HepG2 (cell line): Measurements from ENCODE around the gene SELENOH. TPM values are rescaled to one million over a fixed set of nuclear protein-coding genes. Genes with fewer than 3 reads are reported as not detected.

Source experiments
- CC2D1A ChIP-seq: sonication (generic); formaldehyde crosslinking; IDR thresholded peaks from 2 replicates; pipeline ENCODE4 v1.8.1; 2023; ENCODE audit warnings: mild to moderate bottlenecking, missing genetic modification reagents
- FOXA3 ChIP-seq: IDR thresholded peaks from 2 replicates; pipeline ENCODE4 v1.6.1; 2016; ENCODE audit warnings: missing genetic modification reagents, missing compliant biosample characterization
- FOXJ3 ChIP-seq: sonication (generic); formaldehyde crosslinking; IDR thresholded peaks from 2 replicates; pipeline ENCODE4 v1.4.0; 2020; ENCODE audit warnings: missing genetic modification reagents, mild to moderate bottlenecking, borderline replicate concordance
- HCFC1 ChIP-seq: fragments of 150-350 bp; IDR thresholded peaks from 2 replicates; pipeline ENCODE4 v1.6.1; 2014; ENCODE audit warnings: low read depth, low read length
- HNRNPL ChIP-seq: fragments of 200-400 bp; formaldehyde crosslinking; IDR thresholded peaks from 2 replicates; pipeline ENCODE4 v1.6.1; 2017; ENCODE audit warnings: mild to moderate bottlenecking, low read depth, low read length
- MZF1 ChIP-seq: sonication (generic); formaldehyde crosslinking; IDR thresholded peaks from 2 replicates; pipeline ENCODE4 v1.8.1; 2023; ENCODE audit warnings: mild to moderate bottlenecking, missing genetic modification reagents, borderline replicate concordance
- NCOA2 ChIP-seq: sonication (generic); formaldehyde crosslinking; IDR thresholded peaks from 2 replicates; pipeline ENCODE4 v1.8.0; 2022; ENCODE audit warnings: inconsistent platforms
- NPAS2 ChIP-seq: sonication (generic); formaldehyde crosslinking; IDR thresholded peaks from 2 replicates; pipeline ENCODE4 v1.8.0; 2022; ENCODE audit warnings: mild to moderate bottlenecking, missing genetic modification reagents, borderline replicate concordance
- NR2F1 ChIP-seq, 2 experiments: fragments of 450-650 bp in 1 of 2; formaldehyde crosslinking in 1 of 2; IDR thresholded peaks; 2 replicates each; pipeline versions ENCODE4 v1.5.0 to v1.6.1; 2016 to 2020; ENCODE audit warnings: mild to moderate bottlenecking in 1 of 2, missing compliant biosample characterization in 1 of 2, missing genetic modification reagents in 1 of 2, moderate library complexity in 1 of 2
- RELA ChIP-seq: sonication (generic); formaldehyde crosslinking; IDR thresholded peaks from 2 replicates; pipeline ENCODE4 v1.4.0; 2020; ENCODE audit warnings: missing genetic modification reagents
- SETDB1 ChIP-seq: sonication (generic); formaldehyde crosslinking; IDR thresholded peaks from 2 replicates; pipeline ENCODE4 v1.5.1; 2020; ENCODE audit warnings: missing genetic modification reagents, mild to moderate bottlenecking, borderline replicate concordance
- SMARCE1 ChIP-seq: fragments of 450-650 bp; IDR thresholded peaks from 2 replicates; pipeline ENCODE4 v1.6.1; 2017; ENCODE audit warnings: borderline replicate concordance
- ZBTB26 ChIP-seq: IDR thresholded peaks from 2 replicates; pipeline ENCODE4 v1.6.1; 2016; ENCODE audit warnings: missing compliant biosample characterization, missing genetic modification reagents, borderline replicate concordance
- polyA plus RNA-seq, 8 experiments: library from polyadenylated mRNA; depleted of rRNA in 3 of 8; stranded (reverse) in 7 of 8; unstranded in 1 of 8; fragments of >200 nt; fragmentation: Illumina TruSeq in 4 of 8; extraction: Trizol in 4 of 8; gene quantifications; 2 replicates each; pipeline versions ENCODE4 v1.2.1 to v1.2.3, GENCODE V29; 2011 to 2016; ENCODE audit warnings: low read depth in 4 of 8, missing spikeins in 1 of 8, mixed read lengths in 1 of 8; ENCODE audit not compliant: insufficient read depth in 1 of 8
- total RNA-seq, 5 experiments: library from RNA; depleted of rRNA; stranded (reverse); fragments of >200 nt; fragmentation: Illumina TruSeq; extraction: Trizol; gene quantifications; 2 replicates each; pipeline ENCODE4 v1.2.3, GENCODE V29; 2016; ENCODE audit warnings: low read depth in 1 of 5
- TF ChIP-seq, protein P1 (sequence below), 2 experiments: sonication (generic) in 1 of 2; formaldehyde crosslinking in 1 of 2; IDR thresholded peaks; 2 replicates each; pipeline versions ENCODE4 v1.5.1 to v1.6.1; 2011 to 2020; ENCODE audit warnings: borderline replicate concordance in 1 of 2, low read depth in 1 of 2, low read length in 1 of 2, mild to moderate bottlenecking in 1 of 2, missing genetic modification reagents in 1 of 2, moderate library complexity in 1 of 2
- TF ChIP-seq, protein P2 (sequence below), 2 experiments: sonication (generic) in 1 of 2; formaldehyde crosslinking in 1 of 2; IDR thresholded peaks; 2 replicates each; pipeline versions ENCODE4 v1.6.1 to v1.9.0; 2014 to 2022; ENCODE audit warnings: antibody characterized with exemption in 1 of 2, borderline replicate concordance in 1 of 2, inconsistent platforms in 1 of 2, low read depth in 1 of 2, missing genetic modification reagents in 1 of 2
- TF ChIP-seq, protein P3 (sequence below): sonication (generic); formaldehyde crosslinking; conservative IDR thresholded peaks from 2 replicates; pipeline ENCODE4 v1.8.1; 2023; ENCODE audit warnings: missing genetic modification reagents

The SELENOH gene
- total and polyA plus RNA-seq, 2 of the 13 experiments (the other 11 are each of a cell fraction or from before 2014, with no cell fraction given): 27.2 to 77.4 TPM

GRCh38 chr11:57741132-57742086, at the start of gene SELENOH (continued):
- TF ChIP-seq FOXA3 (CRISPR knock-in tag) (peak; percentile 52), SMARCE1 (no peak), FOXJ3 (no peak), CC2D1A (CRISPR knock-in tag) (no peak), MZF1 (CRISPR knock-in tag) (no peak), ZBTB26 (CRISPR knock-in tag) (no peak), HNRNPL (0 out of 2 replicates have a peak, but pooled peaks have one; percentile 52), RELA (CRISPR knock-in tag) (no peak), SETDB1 (CRISPR knock-in tag) (no peak), NCOA2 (CRISPR knock-in tag) (0 out of 2 replicates have a peak, but pooled peaks have one; percentile 36), HCFC1 (peak; percentile 67), NPAS2 (CRISPR knock-in tag) (no peak), NR2F1 (CRISPR knock-in tag; IDR thresholded peaks at IDR 0.05) (0 out of 4 replicates have a peak, but pooled peaks of 1 of the 2 experiments have one; percentile 13)
- TF ChIP-seq, protein P1, sequence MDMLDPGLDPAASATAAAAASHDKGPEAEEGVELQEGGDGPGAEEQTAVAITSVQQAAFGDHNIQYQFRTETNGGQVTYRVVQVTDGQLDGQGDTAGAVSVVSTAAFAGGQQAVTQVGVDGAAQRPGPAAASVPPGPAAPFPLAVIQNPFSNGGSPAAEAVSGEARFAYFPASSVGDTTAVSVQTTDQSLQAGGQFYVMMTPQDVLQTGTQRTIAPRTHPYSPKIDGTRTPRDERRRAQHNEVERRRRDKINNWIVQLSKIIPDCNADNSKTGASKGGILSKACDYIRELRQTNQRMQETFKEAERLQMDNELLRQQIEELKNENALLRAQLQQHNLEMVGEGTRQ (IDR thresholded peaks at IDR 0.05; ENCODE audit: low read depth, low read length): 0 out of 2 replicates have a peak, but pooled peaks have one; percentile 52
- TF ChIP-seq, protein P1 (CRISPR knock-in tag; IDR thresholded peaks at IDR 0.05; ENCODE audit: borderline replicate concordance): peak; percentile 83; the same call in 1 of the 2 replicates
- TF ChIP-seq, protein P2, sequence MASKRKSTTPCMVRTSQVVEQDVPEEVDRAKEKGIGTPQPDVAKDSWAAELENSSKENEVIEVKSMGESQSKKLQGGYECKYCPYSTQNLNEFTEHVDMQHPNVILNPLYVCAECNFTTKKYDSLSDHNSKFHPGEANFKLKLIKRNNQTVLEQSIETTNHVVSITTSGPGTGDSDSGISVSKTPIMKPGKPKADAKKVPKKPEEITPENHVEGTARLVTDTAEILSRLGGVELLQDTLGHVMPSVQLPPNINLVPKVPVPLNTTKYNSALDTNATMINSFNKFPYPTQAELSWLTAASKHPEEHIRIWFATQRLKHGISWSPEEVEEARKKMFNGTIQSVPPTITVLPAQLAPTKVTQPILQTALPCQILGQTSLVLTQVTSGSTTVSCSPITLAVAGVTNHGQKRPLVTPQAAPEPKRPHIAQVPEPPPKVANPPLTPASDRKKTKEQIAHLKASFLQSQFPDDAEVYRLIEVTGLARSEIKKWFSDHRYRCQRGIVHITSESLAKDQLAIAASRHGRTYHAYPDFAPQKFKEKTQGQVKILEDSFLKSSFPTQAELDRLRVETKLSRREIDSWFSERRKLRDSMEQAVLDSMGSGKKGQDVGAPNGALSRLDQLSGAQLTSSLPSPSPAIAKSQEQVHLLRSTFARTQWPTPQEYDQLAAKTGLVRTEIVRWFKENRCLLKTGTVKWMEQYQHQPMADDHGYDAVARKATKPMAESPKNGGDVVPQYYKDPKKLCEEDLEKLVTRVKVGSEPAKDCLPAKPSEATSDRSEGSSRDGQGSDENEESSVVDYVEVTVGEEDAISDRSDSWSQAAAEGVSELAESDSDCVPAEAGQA (IDR thresholded peaks at IDR 0.05; ENCODE audit: low read depth): no peak
- TF ChIP-seq, protein P2 (CRISPR knock-in tag; IDR thresholded peaks at IDR 0.05; ENCODE audit: borderline replicate concordance): no peak
- TF ChIP-seq, protein P3, sequence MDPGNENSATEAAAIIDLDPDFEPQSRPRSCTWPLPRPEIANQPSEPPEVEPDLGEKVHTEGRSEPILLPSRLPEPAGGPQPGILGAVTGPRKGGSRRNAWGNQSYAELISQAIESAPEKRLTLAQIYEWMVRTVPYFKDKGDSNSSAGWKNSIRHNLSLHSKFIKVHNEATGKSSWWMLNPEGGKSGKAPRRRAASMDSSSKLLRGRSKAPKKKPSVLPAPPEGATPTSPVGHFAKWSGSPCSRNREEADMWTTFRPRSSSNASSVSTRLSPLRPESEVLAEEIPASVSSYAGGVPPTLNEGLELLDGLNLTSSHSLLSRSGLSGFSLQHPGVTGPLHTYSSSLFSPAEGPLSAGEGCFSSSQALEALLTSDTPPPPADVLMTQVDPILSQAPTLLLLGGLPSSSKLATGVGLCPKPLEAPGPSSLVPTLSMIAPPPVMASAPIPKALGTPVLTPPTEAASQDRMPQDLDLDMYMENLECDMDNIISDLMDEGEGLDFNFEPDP: no peak
